GM18498 (cell line): ENCODE measurements around the gene TSPAN11.
"Not testable (repeated sequence)": the region's sequence is repeated elsewhere in the genome, so short reads cannot be mapped to it uniquely, and the experiment has no call there.

Source experiments
- ATAC-seq: cut with Tn5 transposase; IDR thresholded peaks from one replicate; pipeline ENCODE4 v1.9.1; 2021; ENCODE audit warnings: mild to moderate bottlenecking, moderate library complexity; ENCODE audit not compliant: unreplicated experiment

The TSPAN11 gene

DNA sequence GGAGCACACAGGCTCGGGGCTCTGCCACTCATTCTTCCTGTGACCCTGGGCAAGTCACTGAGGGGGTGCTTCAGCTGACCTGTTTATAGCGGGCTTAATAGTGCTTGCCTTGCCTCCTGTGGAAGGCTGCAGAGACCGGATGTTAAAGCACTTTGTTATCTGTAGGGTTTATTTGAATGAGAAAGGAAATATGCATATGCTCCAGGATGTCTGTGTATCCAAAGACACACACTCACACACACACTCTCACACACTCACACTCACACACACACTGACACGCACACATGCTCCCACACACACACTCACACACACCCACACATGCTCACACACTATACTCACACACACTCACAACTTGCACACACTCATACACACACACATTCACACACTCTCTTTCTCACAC is 91.0 kb downstream of the TSPAN11 start:
- no peak for ATAC-seq

DNA sequence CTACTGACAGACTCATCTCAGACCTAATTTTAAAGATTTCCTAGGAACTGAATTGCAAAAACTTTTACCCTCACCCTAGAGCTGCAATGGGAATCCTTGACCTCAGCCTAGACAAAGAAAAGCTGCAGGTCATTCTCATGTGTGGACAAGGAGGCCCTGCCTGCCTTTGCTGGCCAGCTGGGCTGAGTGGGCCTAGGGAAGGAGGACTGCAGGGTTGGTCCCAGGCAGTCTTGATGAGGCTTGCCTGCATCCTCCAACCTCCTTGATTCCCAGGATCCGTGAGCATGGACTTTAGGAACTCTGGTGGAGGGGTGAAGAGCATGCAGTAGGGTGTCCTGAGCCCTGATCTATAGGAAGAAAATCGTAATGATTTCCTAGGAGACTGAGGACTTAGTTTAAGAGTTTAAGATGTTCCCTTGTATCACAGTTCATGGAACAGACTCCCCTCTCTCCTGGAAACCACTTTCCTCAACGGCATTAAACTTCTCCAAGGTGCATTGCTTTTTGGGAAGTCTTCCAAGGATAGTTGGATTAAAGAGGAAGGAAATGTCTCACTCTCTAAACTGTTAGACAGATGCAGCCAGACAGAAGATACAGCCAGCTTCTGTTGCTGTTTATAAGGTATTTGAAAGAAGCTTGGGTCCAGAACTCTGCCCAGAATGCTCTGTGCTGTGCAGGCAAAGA is 91.7 kb downstream of the TSPAN11 start:
- ATAC-seq: no peak

DNA sequence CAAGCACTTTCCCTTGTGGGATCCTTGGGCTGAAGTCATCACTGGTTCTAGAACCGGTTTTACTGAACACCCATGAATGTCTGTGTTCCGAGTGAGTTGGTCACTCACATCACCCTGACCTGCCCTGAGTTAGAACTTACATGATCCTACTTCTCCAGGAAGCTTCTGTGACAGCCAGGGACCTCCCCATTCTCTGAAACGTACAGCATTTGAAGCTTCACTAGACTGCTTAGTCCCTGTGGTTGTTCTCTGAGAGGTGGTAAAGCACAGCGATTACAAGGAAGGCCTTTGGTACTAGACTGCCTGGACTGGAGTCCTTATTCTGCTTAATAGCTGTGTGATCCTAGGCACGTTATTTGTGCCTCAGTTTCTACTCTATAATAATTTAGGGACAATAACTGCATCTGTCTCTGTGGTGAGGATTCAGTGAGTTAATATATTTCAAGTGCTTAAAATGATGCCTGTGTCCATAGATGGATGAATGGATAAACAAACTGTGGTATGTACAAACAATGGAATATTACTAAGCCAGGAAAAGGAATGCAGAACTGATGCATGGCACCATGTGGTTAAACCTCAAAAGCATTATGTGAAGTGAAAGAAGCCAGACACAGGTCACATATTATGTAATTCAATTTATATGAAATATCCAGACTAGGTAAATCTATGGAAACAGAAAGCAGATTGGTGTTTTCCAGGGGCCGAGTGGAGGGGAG is 92.4 kb downstream of the TSPAN11 start:
- no peak for ATAC-seq

DNA sequence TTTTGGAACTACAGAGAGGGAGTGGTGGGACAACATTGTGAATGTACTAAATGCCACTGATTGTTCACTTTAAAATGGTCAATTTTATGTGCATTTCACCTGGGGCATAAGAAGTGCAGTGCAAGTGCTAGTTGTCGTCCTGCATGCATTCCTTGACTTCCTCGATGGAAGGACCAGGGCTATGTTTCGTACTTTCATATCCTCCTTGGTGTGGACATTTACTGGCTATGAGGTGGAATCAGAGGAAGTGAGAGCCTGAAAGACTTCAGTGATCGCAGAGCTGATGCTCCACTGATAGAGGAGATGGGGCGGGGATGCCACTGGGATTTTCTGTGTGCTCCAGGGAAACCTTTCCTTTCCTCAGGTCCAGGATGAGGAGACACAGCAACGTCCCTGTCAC is 93.0 kb downstream of the TSPAN11 start:
- no peak for ATAC-seq

DNA sequence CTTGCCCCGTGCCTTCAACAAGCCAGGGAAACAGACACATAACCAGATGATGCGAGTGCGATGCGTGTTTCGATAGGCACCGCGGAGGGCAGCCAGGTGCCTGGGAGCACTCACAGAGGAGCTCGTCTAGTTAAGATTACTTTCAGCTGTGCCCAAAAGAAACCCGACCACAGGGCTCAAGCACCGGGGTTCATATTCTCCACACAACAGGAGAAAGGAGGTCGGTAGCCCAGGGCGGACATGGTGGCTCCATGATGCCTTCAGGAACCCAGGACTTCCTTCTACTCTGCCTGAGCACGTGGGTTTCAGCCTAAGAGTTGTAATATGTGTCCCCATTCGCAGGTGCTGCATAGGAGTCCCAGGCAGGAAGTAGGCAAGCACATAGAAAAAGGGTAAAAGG is 93.4 kb downstream of the TSPAN11 start:
- no peak for ATAC-seq

DNA sequence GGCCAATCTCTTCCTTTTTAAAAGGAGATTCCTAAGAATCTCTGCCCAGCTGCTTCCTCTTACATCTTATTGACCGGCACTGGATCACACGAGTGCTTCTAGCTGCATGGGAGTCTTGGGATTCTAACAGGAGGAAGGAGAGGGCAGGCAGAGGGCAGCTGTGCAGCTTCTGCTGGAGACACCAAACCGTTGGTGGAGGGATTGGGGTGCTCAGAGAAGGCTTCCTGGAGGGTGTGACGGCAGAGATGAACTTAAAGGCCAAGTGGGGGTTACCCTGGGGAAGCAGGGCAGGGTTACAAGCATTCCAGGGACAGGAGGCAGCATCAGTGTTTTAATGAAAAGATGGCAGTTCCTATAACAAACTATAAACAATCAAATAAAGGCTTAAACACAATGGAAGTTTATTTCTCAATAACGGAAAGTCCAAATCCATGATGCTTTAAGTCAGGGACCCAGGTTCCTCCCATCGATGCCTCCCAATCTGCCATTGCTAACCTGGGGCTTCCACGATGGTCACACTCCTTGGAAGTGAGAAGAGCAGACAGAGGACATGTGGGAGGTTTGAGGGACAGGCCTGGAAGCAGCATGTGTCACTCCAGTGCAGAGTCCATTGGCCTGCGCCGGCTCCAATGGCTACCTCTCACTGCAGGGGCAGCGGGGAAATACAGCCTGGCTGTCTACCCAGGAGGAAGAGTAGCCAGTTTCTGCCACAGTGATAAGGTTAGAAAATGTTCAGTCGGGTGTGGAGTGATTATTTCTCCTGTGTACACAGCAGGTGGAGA is 94.0 kb downstream of the TSPAN11 start:
- ATAC-seq: no peak

DNA sequence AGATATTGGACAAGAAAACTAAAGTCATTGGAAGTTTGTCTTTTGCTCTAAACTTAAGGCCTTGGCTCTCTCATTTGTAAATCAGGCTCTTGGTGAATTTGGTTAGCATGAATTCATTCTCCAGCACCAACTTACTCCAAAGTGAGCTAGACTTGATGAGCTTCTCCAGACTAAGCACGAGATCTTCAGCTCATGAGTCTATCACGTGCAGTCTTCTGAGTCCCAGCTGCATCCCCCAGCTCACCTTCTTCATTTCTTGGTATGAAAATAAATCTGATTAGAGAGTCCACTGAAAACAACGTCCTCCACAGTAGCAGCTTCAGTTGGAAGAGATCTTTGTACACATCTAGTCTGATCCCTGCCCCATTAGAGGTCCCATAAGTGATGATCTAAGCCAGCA is 94.6 kb downstream of the TSPAN11 start:
- no peak for ATAC-seq

DNA sequence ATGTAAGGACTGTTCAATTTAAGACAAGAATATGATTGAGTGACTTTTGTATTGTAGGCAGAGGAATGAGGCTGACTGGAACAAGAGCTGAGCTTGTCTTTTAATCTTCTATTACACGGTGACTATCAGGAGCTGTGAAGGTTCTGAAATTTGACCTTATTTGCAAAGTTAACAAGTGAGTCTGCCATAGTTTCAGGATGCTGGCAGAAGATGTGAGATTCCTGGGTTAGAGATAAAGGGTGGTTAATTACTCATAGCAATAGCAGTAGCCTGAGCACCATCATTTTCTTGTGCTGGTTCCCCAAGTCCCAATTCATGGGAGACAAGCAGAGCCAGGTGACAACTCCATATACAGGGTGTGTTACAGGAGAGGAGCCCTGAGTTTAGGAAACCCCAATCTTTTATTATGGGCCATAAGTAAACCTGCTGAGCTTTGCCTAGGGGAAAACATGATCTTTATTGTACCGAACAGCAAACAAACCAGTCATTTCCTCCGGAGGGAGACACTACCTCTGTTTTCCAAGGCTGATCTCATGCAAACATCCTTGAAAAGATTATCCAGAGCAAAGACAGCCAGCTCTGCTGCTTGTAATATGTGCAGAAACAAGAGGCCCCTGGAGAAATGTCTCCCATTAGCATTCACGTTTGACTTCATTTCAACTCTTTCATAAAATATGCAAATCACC is 95.4 kb downstream of the TSPAN11 start:
- ATAC-seq: no peak

DNA sequence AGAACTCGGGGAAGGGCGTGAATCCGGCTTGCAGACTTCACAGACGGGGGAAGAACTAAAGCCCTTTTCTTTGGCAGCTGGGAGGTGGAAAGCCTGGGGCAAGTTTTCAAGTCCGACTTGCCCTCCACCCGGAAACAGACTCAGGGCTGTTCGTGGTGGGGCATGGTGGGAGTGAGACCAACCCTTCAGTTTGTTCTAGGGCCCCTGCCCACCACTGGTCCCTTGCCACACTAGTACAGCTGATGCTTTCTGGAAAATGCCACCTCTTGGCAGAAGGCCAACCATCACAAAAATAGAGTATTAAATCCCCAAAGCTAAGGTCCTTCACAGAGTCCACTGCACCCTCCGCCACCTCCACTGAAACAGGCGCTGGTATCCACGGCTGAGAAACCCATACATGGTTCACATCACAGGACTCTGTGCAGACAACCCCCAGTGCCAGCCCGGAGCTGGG is 96.8 kb downstream of the TSPAN11 start:
- ATAC-seq: no peak

DNA sequence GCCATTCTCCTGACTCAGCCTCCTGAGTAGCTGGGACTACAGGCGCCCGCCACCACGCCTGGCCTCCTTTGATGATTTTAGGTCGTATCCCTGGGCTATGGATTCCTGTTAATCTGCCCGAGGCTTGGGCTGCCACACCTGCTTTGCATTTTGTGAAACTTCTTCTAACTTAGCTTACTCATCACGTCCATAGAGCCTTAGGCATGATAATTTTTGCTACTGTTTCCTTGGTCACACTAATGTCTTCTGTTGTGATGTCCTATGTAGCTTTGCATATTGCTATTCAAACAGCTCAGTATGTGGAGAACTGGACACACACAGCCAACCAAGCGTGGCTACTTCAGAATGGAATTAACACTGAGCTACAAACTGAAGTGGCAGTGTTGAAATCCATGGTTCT is 99.7 kb downstream of the TSPAN11 start:
- ATAC-seq: no peak

DNA sequence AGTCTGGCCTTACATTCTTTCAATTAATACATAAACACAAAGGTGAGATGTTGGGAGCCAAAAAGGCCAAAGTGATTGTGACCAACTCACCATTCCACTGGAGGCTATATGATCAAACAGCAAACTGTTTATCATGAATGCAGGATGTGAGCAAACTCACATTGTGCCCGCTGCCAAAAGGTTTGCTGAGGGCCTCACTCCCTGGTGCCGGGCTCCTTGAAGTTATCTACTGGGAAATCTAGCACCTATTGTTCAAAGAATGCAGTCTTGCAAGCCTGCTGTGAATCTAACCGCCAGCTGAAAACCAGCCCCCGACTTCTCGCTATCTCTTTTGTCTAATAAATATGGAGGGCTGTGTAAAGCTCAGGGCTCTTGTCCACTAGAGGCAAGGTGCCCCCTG is 100.5 kb downstream of the TSPAN11 start:
- not testable (repeated sequence) for ATAC-seq

DNA sequence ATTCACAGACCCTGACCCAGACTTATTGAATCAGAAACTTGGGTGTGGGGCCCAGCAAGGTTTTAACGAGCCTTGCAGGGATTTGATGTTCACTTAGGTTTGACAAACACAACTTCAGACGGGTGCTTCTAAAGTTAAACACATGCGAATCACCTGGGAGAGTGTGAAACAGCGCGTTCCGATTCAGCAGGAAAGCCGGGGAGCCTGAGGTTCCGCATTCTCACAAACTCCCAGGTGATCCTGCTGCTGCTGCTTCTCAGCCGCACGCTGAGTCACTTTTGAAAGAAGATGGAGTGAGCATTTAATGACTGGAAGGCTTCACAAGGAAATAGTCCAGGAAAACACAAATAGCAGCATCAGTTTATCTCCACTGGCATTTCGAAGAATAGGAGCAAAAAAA is 102.9 kb downstream of the TSPAN11 start:
- no peak for ATAC-seq

DNA sequence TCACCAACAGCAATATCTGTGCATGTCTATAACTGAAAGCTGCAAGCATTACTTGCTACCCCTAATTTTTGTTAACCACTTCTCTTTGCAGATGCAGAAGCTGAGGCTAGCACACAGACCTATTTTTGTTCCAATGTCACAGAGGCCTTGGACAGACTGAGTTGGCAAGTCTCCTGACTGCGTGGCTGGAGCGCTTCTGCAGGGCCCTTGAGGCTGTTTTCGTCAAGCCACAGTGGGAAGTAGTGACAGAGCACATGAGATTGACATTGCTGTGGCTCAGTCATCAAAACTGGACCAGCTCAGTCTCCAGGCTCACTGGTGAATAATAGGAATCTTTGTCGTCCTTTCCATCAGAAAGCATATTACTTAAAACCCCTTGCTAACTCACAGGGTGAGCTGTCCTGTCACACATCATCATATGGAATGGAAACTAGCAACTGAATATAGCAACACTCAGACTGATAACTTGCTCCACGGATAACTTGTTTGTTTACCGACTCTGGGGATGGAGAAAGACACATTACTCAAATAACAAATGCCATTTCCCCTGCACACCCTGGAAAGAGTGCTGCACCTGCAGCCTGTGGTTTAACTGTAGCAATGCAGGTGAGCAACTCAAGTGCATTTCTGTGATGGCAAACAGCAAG is 103.5 kb downstream of the TSPAN11 start:
- no peak for ATAC-seq

DNA sequence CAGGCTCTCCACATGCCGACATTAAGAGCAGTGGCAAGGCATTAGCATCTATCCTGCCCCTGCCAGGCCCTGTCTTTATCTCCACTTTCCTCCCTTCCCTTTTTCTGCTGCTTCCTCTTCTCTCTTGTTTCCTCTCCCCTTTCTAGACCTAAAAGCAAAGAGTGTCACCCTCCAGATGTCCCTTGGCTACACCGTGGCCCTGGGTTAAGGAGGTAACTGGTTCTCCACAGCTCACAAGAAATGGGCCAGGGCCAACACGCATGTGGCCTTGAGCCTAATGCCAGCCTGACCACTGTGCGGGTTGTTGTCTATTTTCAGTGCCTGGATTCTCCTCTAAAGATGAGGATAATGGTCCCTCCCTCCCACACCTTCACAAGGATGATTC is 105.4 kb downstream of the TSPAN11 start:
- no peak for ATAC-seq

DNA sequence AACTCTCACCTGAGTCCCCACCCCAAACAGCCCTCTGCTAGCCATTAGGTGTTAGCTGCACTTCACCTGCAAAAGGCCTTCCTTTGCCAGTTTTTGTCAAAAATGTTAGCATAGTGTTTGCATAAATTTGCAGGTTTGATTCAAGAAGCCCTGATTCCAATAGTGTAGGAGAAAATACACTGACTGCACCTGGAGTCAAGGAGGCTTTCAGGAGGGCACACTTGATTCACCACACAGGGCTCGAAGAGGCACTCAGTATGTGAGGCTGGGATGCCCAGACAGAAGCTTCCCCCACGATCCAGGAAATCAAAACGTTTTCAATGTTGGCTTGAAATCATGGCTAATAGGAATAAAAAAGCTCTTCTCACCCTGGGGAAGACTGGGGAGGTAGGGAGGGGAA is 106.6 kb downstream of the TSPAN11 start:
- ATAC-seq: no peak

DNA sequence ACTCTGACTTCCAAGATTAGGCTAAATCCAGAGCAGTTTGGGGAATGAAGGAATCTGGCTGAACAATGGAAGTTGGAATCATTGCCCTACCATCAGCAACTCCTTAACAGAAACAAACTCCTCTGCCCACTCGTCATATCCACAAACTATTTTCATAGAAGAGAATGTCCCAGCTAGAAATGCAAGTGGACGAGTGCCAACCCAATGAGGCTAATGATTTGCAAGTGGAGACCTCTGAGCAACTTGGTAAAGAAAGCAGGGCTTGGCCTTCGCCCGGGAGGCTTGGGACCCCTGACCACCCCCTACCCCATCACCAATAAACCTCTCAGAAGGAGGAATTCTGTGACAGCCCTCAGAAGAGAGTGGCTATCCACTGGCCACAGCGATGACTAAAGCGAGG is 107.1 kb downstream of the TSPAN11 start:
- ATAC-seq: no peak

DNA sequence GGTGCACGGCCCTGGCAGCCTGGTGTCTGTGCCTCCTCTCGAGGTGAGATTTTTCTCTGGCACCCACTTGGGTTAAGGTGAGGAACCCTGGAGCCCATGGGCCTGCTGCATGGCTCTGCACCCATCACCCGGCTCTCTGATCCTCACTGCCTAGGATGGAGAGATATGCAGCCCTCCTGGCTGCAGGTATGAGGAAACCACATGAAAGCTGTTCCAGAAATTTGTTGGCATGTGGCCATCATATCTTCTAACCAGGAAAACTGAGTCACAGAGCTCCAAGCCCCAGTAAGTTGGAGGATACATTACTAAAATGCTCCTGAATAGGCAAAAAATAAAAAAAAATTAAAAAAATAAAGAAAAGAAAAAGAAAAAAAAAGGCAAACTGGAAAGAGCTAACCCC is 107.8 kb downstream of the TSPAN11 start:
- no peak for ATAC-seq

DNA sequence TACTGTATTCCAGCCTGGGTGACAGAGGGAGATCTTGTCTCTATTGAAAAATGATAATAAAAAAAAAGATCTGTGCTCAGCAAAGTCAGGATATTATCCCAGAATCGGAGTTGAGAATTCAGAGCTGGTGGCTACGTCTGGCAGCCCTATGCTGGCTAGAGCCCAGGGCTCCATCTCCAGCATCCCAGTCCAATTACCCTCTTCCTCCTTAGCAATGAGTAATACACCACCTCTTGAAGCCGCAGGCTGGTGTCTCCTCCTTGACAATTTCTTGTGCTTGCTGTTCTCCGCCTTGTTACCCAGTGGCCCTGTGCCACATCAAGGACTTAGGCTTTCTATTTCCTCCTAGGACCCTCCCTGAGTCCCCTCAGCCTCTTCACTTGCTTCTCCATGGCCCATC is 108.7 kb downstream of the TSPAN11 start:
- no peak for ATAC-seq

DNA sequence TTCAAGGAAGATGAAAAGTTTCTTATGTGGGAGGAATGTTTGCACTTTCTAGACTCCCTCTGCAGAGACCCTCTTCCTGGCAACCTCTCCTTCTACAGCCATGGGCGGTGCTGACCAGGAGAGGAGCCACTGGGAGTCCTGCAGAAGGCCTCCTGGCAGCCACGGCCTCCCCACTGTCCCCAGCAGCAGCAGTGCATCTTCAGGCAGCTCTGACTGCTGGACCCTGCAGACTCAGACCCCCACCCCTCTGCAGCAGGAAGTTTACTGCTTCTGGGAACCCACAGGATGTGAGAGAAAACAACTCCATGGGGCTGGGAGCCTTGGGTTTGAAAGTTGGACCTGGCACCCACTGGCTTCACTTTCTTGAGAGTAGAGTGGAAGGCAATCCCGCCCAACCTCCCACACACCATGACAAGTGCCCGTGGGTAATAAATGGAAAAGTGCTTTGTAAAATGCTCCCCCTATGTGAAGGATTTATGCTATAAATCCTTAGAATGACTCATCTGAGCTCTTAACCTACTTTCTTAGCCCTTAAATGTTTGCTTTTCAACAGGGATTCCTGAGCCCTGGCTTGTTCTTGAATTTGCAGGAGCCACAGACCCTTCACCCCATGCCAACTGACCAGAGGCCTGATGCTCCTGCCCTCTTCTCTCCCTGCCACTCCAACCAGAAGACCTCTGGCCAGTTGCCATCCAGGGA is 109.6 kb downstream of the TSPAN11 start:
- no peak for ATAC-seq

DNA sequence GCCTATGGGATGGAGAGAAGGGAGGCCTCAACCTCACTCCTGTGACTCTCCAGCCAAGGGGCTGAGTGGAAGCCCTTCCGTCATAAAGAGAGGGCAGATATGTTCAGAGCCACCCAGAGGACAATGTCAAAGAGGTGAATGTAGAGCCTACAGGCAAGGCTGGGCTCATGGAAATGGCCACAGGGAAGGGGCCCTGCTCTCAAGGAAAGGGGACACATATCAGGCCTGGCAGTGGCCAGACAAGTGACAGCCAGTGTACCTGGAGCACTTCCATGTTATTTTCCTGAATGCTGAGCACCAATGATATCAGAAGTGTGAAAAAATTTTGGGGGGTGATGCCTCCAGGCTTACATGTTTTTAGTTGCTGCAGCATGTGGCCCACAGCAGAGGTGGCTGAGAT is 110.5 kb downstream of the TSPAN11 start:
- no peak for ATAC-seq
